Liver (tissue), 9 donors: ENCODE data around the gene NEK11. TPM values are rescaled to one million over a fixed set of nuclear protein-coding genes. Genes with fewer than 3 reads are reported as not detected.

Experiments
- DNase-seq: peaks from one replicate; pipeline ENCODE4 v3.0.0-alpha.2; 2017; ENCODE audit warnings: low spot score
- H3K27ac ChIP-seq, 2 donors: one replicate each; pipeline ENCODE4 v1.7.0; 2013; ENCODE audit warnings: inconsistent platforms in 2 of 2, low read length in 2 of 2, control low read depth in 1 of 2, low read depth in 1 of 2, mild to moderate bottlenecking in 1 of 2
- H3K27me3 ChIP-seq, 4 donors: one replicate each; pipeline versions ENCODE4 v1.6.1 to v1.7.0; 2013; ENCODE audit warnings: low read length in 3 of 4, inconsistent platforms in 1 of 4, mild to moderate bottlenecking in 1 of 4, moderate library complexity in 1 of 4; ENCODE audit not compliant: control insufficient read depth in 4 of 4, insufficient read depth in 4 of 4
- H3K36me3 ChIP-seq, 4 donors: one replicate each; pipeline versions ENCODE4 v1.6.1 to v1.7.0; 2013; ENCODE audit warnings: low read length in 3 of 4, mild to moderate bottlenecking in 3 of 4, low read depth in 1 of 4, moderate library complexity in 1 of 4; ENCODE audit not compliant: control insufficient read depth in 4 of 4, insufficient read depth in 3 of 4
- H3K4me1 ChIP-seq, 4 donors: one replicate each; pipeline versions ENCODE4 v1.6.1 to v1.7.0; 2013; ENCODE audit warnings: low read length in 3 of 4, mild to moderate bottlenecking in 3 of 4, moderate library complexity in 1 of 4; ENCODE audit not compliant: control insufficient read depth in 4 of 4, insufficient read depth in 4 of 4
- H3K4me3 ChIP-seq, 3 donors: one replicate each; pipeline versions ENCODE4 v1.6.1 to v1.7.0; 2013; ENCODE audit warnings: low read length in 3 of 3, control low read depth in 1 of 3, low read depth in 1 of 3, mild to moderate bottlenecking in 1 of 3
- H3K9ac ChIP-seq, 2 donors: one replicate each; pipeline ENCODE4 v1.7.0; 2013; ENCODE audit warnings: low read length in 2 of 2, mild to moderate bottlenecking in 2 of 2, moderate library complexity in 2 of 2, control low read depth in 1 of 2, low read depth in 1 of 2
- H3K9me3 ChIP-seq, 4 donors: one replicate each; pipeline versions ENCODE4 v1.6.1 to v1.7.0; 2013; ENCODE audit warnings: low read length in 3 of 4; ENCODE audit not compliant: control insufficient read depth in 4 of 4
- EGR1 ChIP-seq, 2 donors: IDR thresholded peaks; 2 replicates each; pipeline ENCODE4 v1.6.1; 2016 to 2018; ENCODE audit warnings: antibody characterized with exemption in 2 of 2, low read depth in 2 of 2
- FOXA1 ChIP-seq: IDR thresholded peaks from 2 replicates; pipeline ENCODE4 v1.6.1; 2016; ENCODE audit warnings: antibody characterized with exemption
- FOXA2 ChIP-seq: IDR thresholded peaks from 2 replicates; pipeline ENCODE4 v1.6.1; 2016; ENCODE audit warnings: antibody characterized with exemption
- GABPA ChIP-seq, 2 donors: IDR thresholded peaks in 1 of 2; conservative IDR thresholded peaks in 1 of 2; 2 replicates each; pipeline ENCODE4 v1.6.1; 2016; ENCODE audit warnings: antibody characterized with exemption in 2 of 2, mild to moderate bottlenecking in 1 of 2, moderate library complexity in 1 of 2
- HNF4A ChIP-seq, 2 donors: conservative IDR thresholded peaks; 2 replicates each; pipeline ENCODE4 v1.6.1; 2016; ENCODE audit warnings: antibody characterized with exemption in 2 of 2, mild to moderate bottlenecking in 2 of 2
- HNF4G ChIP-seq: IDR thresholded peaks from 2 replicates; pipeline ENCODE4 v1.6.1; 2016; ENCODE audit warnings: antibody characterized with exemption
- JUND ChIP-seq, 2 donors: IDR thresholded peaks; 2 replicates each; pipeline ENCODE4 v1.6.1; 2016; ENCODE audit warnings: antibody characterized with exemption in 2 of 2
- NR2F2 ChIP-seq: IDR thresholded peaks from 2 replicates; pipeline ENCODE4 v1.6.1; 2016; ENCODE audit warnings: antibody characterized with exemption
- RAD21 ChIP-seq, 2 donors: IDR thresholded peaks; 2 replicates each; pipeline ENCODE4 v1.6.1; 2016; ENCODE audit warnings: antibody characterized with exemption in 2 of 2, mild to moderate bottlenecking in 2 of 2
- RXRA ChIP-seq, 2 donors: IDR thresholded peaks; 2 replicates each; pipeline ENCODE4 v1.6.1; 2017 to 2018; ENCODE audit warnings: antibody characterized with exemption in 2 of 2, mild to moderate bottlenecking in 1 of 2
- SP1 ChIP-seq: IDR thresholded peaks from 2 replicates; pipeline ENCODE4 v1.6.1; 2018; ENCODE audit warnings: antibody characterized with exemption, mild to moderate bottlenecking
- TAF1 ChIP-seq: conservative IDR thresholded peaks from 2 replicates; pipeline ENCODE4 v1.6.1; 2016; ENCODE audit warnings: antibody characterized with exemption, mild to moderate bottlenecking
- YY1 ChIP-seq: IDR thresholded peaks from 2 replicates; pipeline ENCODE4 v1.6.1; 2016; ENCODE audit warnings: antibody characterized with exemption, mild to moderate bottlenecking
- WGBS: extraction: QIAGEN DNeasy Blood & Tissue Kit; methylation state at CpG from one replicate; pipeline ENCODE4 v1.1.7; 2013; 5-methylcytosine and 5-hydroxymethylcytosine counted together
- polyA plus RNA-seq, 2 donors: library from polyadenylated mRNA; stranded (reverse) in 1 of 2; unstranded in 1 of 2; fragments of 200-250 nt in 1 of 2; fragments of >200 nt in 1 of 2; fragmentation: Nextera tagmentation in 1 of 2; extraction: Ambion mirVana in 1 of 2; gene quantifications; one replicate each; pipeline versions ENCODE4 v1.2.1 to v1.2.3, GENCODE V29; 2013 to 2015
- total RNA-seq, 2 donors: library from RNA; depleted of rRNA; stranded (reverse); fragments of >200 nt; gene quantifications; one replicate each; pipeline ENCODE4 v1.2.3, GENCODE V29; 2014
- TF ChIP-seq, protein P1 (sequence below): fragments of 150-350 bp; IDR thresholded peaks from 2 replicates; pipeline ENCODE4 v1.5.1; 2017; ENCODE audit warnings: improper control_type of control experiment, low read depth, low read length; ENCODE audit not compliant: missing input control
- TF ChIP-seq, protein P2 (sequence below): IDR thresholded peaks from 2 replicates; pipeline ENCODE4 v1.6.1; 2016; ENCODE audit warnings: antibody characterized with exemption, mild to moderate bottlenecking
- TF ChIP-seq, protein P3 (sequence below): IDR thresholded peaks from 2 replicates; pipeline ENCODE4 v1.6.1; 2016; ENCODE audit warnings: antibody characterized with exemption
- TF ChIP-seq, protein P4 (sequence below): IDR thresholded peaks from 2 replicates; pipeline ENCODE4 v1.6.1; 2016; ENCODE audit warnings: antibody characterized with exemption
- TF ChIP-seq, protein P5 (sequence below): IDR thresholded peaks from 2 replicates; pipeline ENCODE4 v1.6.1; 2016; ENCODE audit warnings: antibody characterized with exemption
- donor health status: healthy.
- donor health status: healthy.
- donor health status: healthy.
- donor health status: healthy.
- donor health status: healthy.

NEK11 gene
- total and polyA plus RNA-seq, 4 donors: 0.35 to 0.92 (median 0.69) TPM

DNA sequence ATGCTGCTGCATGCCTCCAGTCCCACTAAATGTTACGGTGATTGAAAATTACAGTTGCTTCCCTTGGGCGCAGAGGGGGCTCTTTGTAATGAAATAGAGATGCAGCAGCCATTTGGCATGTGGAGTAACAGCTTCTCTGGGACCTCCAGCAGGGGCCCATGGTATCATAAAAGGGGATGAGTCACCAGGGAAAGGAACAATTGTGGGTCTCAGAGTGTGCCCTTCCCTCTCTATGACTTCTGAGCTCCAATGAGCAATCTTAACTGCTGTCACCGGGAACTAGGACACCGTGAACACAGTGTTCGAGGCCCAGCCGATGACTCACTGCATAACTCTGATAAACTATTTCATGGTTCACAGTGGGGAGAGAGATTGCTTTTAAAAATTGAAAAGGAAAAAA lies 190.1 kb downstream of the NEK11 start:
- no peak for TF ChIP-seq NR2F2
- TF ChIP-seq HNF4G: no peak
- TF ChIP-seq HNF4A (conservative IDR thresholded peaks at IDR 0.05): no peak
- TF ChIP-seq, protein P1, sequence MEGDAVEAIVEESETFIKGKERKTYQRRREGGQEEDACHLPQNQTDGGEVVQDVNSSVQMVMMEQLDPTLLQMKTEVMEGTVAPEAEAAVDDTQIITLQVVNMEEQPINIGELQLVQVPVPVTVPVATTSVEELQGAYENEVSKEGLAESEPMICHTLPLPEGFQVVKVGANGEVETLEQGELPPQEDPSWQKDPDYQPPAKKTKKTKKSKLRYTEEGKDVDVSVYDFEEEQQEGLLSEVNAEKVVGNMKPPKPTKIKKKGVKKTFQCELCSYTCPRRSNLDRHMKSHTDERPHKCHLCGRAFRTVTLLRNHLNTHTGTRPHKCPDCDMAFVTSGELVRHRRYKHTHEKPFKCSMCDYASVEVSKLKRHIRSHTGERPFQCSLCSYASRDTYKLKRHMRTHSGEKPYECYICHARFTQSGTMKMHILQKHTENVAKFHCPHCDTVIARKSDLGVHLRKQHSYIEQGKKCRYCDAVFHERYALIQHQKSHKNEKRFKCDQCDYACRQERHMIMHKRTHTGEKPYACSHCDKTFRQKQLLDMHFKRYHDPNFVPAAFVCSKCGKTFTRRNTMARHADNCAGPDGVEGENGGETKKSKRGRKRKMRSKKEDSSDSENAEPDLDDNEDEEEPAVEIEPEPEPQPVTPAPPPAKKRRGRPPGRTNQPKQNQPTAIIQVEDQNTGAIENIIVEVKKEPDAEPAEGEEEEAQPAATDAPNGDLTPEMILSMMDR: no peak
- no peak for TF ChIP-seq FOXA1
- no peak for TF ChIP-seq RXRA (IDR thresholded peaks at IDR 0.05)
- TF ChIP-seq TAF1: no peak
- TF ChIP-seq, protein P2, sequence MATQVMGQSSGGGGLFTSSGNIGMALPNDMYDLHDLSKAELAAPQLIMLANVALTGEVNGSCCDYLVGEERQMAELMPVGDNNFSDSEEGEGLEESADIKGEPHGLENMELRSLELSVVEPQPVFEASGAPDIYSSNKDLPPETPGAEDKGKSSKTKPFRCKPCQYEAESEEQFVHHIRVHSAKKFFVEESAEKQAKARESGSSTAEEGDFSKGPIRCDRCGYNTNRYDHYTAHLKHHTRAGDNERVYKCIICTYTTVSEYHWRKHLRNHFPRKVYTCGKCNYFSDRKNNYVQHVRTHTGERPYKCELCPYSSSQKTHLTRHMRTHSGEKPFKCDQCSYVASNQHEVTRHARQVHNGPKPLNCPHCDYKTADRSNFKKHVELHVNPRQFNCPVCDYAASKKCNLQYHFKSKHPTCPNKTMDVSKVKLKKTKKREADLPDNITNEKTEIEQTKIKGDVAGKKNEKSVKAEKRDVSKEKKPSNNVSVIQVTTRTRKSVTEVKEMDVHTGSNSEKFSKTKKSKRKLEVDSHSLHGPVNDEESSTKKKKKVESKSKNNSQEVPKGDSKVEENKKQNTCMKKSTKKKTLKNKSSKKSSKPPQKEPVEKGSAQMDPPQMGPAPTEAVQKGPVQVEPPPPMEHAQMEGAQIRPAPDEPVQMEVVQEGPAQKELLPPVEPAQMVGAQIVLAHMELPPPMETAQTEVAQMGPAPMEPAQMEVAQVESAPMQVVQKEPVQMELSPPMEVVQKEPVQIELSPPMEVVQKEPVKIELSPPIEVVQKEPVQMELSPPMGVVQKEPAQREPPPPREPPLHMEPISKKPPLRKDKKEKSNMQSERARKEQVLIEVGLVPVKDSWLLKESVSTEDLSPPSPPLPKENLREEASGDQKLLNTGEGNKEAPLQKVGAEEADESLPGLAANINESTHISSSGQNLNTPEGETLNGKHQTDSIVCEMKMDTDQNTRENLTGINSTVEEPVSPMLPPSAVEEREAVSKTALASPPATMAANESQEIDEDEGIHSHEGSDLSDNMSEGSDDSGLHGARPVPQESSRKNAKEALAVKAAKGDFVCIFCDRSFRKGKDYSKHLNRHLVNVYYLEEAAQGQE: no peak
- TF ChIP-seq FOXA2: no peak
- TF ChIP-seq JUND (IDR thresholded peaks at IDR 0.05): no peak
- no peak for TF ChIP-seq YY1
- no peak for TF ChIP-seq SP1
- TF ChIP-seq RAD21 (IDR thresholded peaks at IDR 0.05): no peak
- no peak for TF ChIP-seq GABPA (IDR thresholded peaks at IDR 0.05 in 1 of 2, conservative IDR thresholded peaks at IDR 0.05 in 1 of 2)
- TF ChIP-seq, protein P3, sequence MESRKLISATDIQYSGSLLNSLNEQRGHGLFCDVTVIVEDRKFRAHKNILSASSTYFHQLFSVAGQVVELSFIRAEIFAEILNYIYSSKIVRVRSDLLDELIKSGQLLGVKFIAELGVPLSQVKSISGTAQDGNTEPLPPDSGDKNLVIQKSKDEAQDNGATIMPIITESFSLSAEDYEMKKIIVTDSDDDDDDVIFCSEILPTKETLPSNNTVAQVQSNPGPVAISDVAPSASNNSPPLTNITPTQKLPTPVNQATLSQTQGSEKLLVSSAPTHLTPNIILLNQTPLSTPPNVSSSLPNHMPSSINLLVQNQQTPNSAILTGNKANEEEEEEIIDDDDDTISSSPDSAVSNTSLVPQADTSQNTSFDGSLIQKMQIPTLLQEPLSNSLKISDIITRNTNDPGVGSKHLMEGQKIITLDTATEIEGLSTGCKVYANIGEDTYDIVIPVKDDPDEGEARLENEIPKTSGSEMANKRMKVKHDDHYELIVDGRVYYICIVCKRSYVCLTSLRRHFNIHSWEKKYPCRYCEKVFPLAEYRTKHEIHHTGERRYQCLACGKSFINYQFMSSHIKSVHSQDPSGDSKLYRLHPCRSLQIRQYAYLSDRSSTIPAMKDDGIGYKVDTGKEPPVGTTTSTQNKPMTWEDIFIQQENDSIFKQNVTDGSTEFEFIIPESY: no peak
- TF ChIP-seq, protein P4, sequence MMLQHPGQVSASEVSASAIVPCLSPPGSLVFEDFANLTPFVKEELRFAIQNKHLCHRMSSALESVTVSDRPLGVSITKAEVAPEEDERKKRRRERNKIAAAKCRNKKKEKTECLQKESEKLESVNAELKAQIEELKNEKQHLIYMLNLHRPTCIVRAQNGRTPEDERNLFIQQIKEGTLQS: no peak
- TF ChIP-seq, protein P5, sequence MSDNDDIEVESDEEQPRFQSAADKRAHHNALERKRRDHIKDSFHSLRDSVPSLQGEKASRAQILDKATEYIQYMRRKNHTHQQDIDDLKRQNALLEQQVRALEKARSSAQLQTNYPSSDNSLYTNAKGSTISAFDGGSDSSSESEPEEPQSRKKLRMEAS: no peak
- TF ChIP-seq EGR1 (IDR thresholded peaks at IDR 0.05; ENCODE audit: low read depth in 2 of 2): no peak
- WGBS: 78% methylated on average over 6 of the region's 6 CpGs
- H3K4me3 ChIP-seq: no peak overlapping the region
- no peak for DNase-seq
- no peak overlapping the region for H3K9ac ChIP-seq
- H3K36me3 ChIP-seq: no peaks in the 10 kb centered on the region
- no peaks in the 10 kb centered on the region for H3K9me3 ChIP-seq
- no peak overlapping the region for H3K27ac ChIP-seq
- H3K4me1 ChIP-seq: no peaks in the 10 kb centered on the region
- H3K27me3 ChIP-seq: no peaks in the 10 kb centered on the region
